Adrenal gland (tissue), 5 donors: ENCODE results near the gene ATP6V0C.

Experiments used
- CTCF ChIP-seq, 6 experiments: fragments of 450-650 bp in 4 of 6; fragments of 200-600 bp in 2 of 6; sonication (generic) in 1 of 6; IDR thresholded peaks; 1 replicate in 5 of 6; 2 replicates in 1 of 6; pipeline versions ENCODE4 v1.5.1 to v1.8.0; 2016 to 2021; ENCODE audit warnings: antibody characterized with exemption in 6 of 6, mild to moderate bottlenecking in 2 of 6, moderate library complexity in 1 of 6
- POLR2A ChIP-seq, 2 donors: fragments of 450-650 bp; IDR thresholded peaks; one replicate each; pipeline ENCODE4 v1.6.1; 2017; ENCODE audit warnings: antibody characterized with exemption in 2 of 2, mild to moderate bottlenecking in 2 of 2, moderate library complexity in 1 of 2
- donor health status: DM: no; HTN: no; CAD: no.

GRCh38 chr16:2493605-2494004, 20.1 kb upstream of the ATP6V0C start:
- TF ChIP-seq POLR2A (IDR thresholded peaks at IDR 0.05): no peak
- TF ChIP-seq CTCF (IDR thresholded peaks at IDR 0.05): no peak
